GM21515 (cell line): ENCODE measurements around the gene KRTAP5-6.
"Not testable (repeated sequence)": the region's sequence is repeated elsewhere in the genome, so short reads cannot be mapped to it uniquely, and the experiment has no call there.

Source experiments
- ATAC-seq: cut with Tn5 transposase; IDR thresholded peaks from one replicate; pipeline ENCODE4 v1.9.1; 2021; ENCODE audit not compliant: unreplicated experiment

KRTAP5-6 gene

GRCh38 chr11:1661454-1662269 lies 35.3 kb upstream of the KRTAP5-6 start:
- not testable (repeated sequence) for ATAC-seq

GRCh38 chr11:1662699-1663283 lies 34.2 kb upstream of the KRTAP5-6 start:
- not testable (repeated sequence) for ATAC-seq

- no peak for ATAC-seq
These were observed 31.7 kb upstream of the KRTAP5-6 start for GRCh38 chr11:1665313-1665712.

GRCh38 chr11:1667121-1667850 lies 29.7 kb upstream of the KRTAP5-6 start:
- no peak for ATAC-seq

- no peak for ATAC-seq
These were observed 29.1 kb upstream of the KRTAP5-6 start for GRCh38 chr11:1667906-1668305.

- no peak for ATAC-seq
These were observed 28.0 kb upstream of the KRTAP5-6 start for GRCh38 chr11:1668911-1669473.

- ATAC-seq, result no peak
These were observed 27.3 kb upstream of the KRTAP5-6 start for GRCh38 chr11:1669546-1670218.

GRCh38 chr11:1670457-1670856 lies 26.5 kb upstream of the KRTAP5-6 start:
- not testable (repeated sequence) for ATAC-seq

GRCh38 chr11:1670905-1671371 lies 26.1 kb upstream of the KRTAP5-6 start:
- no peak for ATAC-seq

GRCh38 chr11:1671658-1672057 lies 25.3 kb upstream of the KRTAP5-6 start:
- ATAC-seq, result no peak

GRCh38 chr11:1672613-1673350 lies 24.2 kb upstream of the KRTAP5-6 start:
- ATAC-seq, result no peak

- no peak for ATAC-seq
These were observed 23.4 kb upstream of the KRTAP5-6 start for GRCh38 chr11:1673446-1674172.

GRCh38 chr11:1674173-1675131 lies 22.5 kb upstream of the KRTAP5-6 start:
- ATAC-seq, result no peak

- no peak for ATAC-seq
These were observed 21.3 kb upstream of the KRTAP5-6 start for GRCh38 chr11:1675536-1676228.

GRCh38 chr11:1676229-1676740 lies 20.7 kb upstream of the KRTAP5-6 start:
- ATAC-seq, result no peak

GRCh38 chr11:1679881-1680280 lies 17.1 kb upstream of the KRTAP5-6 start:
- no peak for ATAC-seq

GRCh38 chr11:1682225-1682905 lies 14.6 kb upstream of the KRTAP5-6 start:
- ATAC-seq, result no peak
